Stomach (tissue), 9 donors: ENCODE measurements around the gene ATG4B. TPM values are rescaled to one million over a fixed set of nuclear protein-coding genes. Genes with fewer than 3 reads are reported as not detected.

Experiments
- DNase-seq, 2 donors: peaks; one replicate each; pipeline versions ENCODE4 v3.0.0 to v3.0.0-alpha.2; 2013 to 2019
- H3K27ac ChIP-seq, 5 donors: fragments of 200-600 bp in 4 of 5; sonication (generic) in 4 of 5; one replicate each; pipeline ENCODE4 v1.5.1; 2013 to 2019; ENCODE audit warnings: mild to moderate bottlenecking in 1 of 5, moderate library complexity in 1 of 5
- H3K27me3 ChIP-seq, 3 donors: fragments of 200-600 bp; sonication (generic); one replicate each; pipeline ENCODE4 v1.5.1; 2017 to 2019; ENCODE audit warnings: mixed run types in 1 of 3
- H3K36me3 ChIP-seq, 4 donors: fragments of 200-600 bp; sonication (generic); 1 replicate in 3 of 4; 2 replicates in 1 of 4; pipeline ENCODE4 v1.5.1; 2016 to 2019
- H3K4me1 ChIP-seq, 4 donors: fragments of 200-600 bp; sonication (generic); one replicate each; pipeline ENCODE4 v1.5.1; 2016 to 2019
- H3K4me3 ChIP-seq, 4 donors: fragments of 200-600 bp; sonication (generic) in 3 of 4; one replicate each; pipeline ENCODE4 v1.5.1; 2016 to 2019; ENCODE audit warnings: mild to moderate bottlenecking in 1 of 4
- H3K9me3 ChIP-seq, 4 donors: fragments of 200-600 bp; sonication (generic); one replicate each; pipeline ENCODE4 v1.5.1; 2016 to 2019
- EP300 ChIP-seq: sonication (generic); formaldehyde crosslinking; IDR thresholded peaks from one replicate; pipeline ENCODE4 v1.6.1; 2017; ENCODE audit warnings: antibody characterized with exemption
- POLR2A ChIP-seq, 4 donors: fragments of 450-650 bp; IDR thresholded peaks; one replicate each; pipeline ENCODE4 v1.6.1; 2016; ENCODE audit warnings: antibody characterized with exemption in 4 of 4, control low read depth in 2 of 4, mild to moderate bottlenecking in 1 of 4, moderate library complexity in 1 of 4
- POLR2AphosphoS5 ChIP-seq, 3 donors: sonication (generic); formaldehyde crosslinking; IDR thresholded peaks; one replicate each; pipeline ENCODE4 v1.6.1; 2016; ENCODE audit warnings: antibody characterized with exemption in 3 of 3
- WGBS, 5 donors: extraction: QIAGEN DNeasy Blood & Tissue Kit in 3 of 5; methylation state at CpG; one replicate each; pipeline versions ENCODE4 v1.1.5 to v1.1.7; 2013 to 2018; 5-methylcytosine and 5-hydroxymethylcytosine counted together
- intact Hi-C: fragments of 100-400 bp; cut with DNase I; formaldehyde crosslinking; loops from one replicate; pipeline ENCODE4 v1.15.1; 2023; ENCODE audit warnings: low total_unique reads
- polyA plus RNA-seq, 3 donors: library from polyadenylated mRNA; stranded (reverse); fragments of 200-250 nt; gene quantifications; one replicate each; pipeline ENCODE4 v1.2.3, GENCODE V29; 2013
- total RNA-seq, 5 donors: library from RNA; depleted of rRNA; stranded (reverse); fragments of >200 nt; gene quantifications; one replicate each; pipeline versions ENCODE4 v1.1.0 to v1.2.3, GENCODE V29; 2014 to 2016
- TF ChIP-seq, protein P1 (sequence below), 7 experiments: fragments of 450-650 bp in 4 of 7; fragments of 200-600 bp in 3 of 7; sonication (generic) in 3 of 7; IDR thresholded peaks; one replicate each; pipeline ENCODE4 v1.5.1; 2016 to 2019; ENCODE audit warnings: antibody characterized with exemption in 7 of 7, control low read depth in 2 of 7, mild to moderate bottlenecking in 1 of 7
- donor health status: healthy with polysubstance abuse.
- donor health status: Bipolar disorder and iron deficiency.
- donor health status: healthy.

ATG4B gene
- total and polyA plus RNA-seq, 8 donors, result 31.5 to 162 (median 61.2) TPM

DNA sequence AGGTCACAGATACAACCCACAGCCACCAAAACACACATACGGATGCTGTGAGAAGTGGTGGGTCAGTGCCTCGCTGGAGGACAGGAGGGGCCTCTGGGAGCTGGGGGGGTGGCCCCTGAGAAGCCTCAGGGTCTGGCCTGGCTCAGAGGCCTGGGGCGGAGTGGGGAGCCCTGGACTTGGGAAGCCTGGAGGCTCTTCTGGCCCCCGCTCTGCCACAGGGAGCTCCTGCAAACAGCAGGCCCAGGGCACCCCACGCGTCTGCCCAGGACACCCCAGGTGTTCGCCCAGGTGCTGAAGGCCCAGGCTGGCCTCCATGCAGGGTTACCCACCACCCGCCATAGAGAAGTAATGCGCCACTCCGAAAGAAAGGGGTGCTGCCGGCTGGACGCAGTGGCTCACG is 26.4 kb upstream of the ATG4B start:
- TF ChIP-seq, protein P1, sequence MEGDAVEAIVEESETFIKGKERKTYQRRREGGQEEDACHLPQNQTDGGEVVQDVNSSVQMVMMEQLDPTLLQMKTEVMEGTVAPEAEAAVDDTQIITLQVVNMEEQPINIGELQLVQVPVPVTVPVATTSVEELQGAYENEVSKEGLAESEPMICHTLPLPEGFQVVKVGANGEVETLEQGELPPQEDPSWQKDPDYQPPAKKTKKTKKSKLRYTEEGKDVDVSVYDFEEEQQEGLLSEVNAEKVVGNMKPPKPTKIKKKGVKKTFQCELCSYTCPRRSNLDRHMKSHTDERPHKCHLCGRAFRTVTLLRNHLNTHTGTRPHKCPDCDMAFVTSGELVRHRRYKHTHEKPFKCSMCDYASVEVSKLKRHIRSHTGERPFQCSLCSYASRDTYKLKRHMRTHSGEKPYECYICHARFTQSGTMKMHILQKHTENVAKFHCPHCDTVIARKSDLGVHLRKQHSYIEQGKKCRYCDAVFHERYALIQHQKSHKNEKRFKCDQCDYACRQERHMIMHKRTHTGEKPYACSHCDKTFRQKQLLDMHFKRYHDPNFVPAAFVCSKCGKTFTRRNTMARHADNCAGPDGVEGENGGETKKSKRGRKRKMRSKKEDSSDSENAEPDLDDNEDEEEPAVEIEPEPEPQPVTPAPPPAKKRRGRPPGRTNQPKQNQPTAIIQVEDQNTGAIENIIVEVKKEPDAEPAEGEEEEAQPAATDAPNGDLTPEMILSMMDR (IDR thresholded peaks at IDR 0.05), result no peak
- TF ChIP-seq POLR2AphosphoS5 (IDR thresholded peaks at IDR 0.05) (no peak), EP300 (no peak), POLR2A (IDR thresholded peaks at IDR 0.05) (no peak)
- Histone ChIP-seq H3K4me1 (peaks cover 10 to 48% (median 40%) of the 10 kb centered on the region in 4 donors), H3K4me3 (no peak overlapping the region), H3K27ac (peak overlapping the region in 4 of 5 donors; percentile 74 to 86 (median 78)), H3K36me3 (peaks cover 3 to 20% (median 15%) of the 10 kb centered on the region in 4 donors), H3K9me3 (no peaks in the 10 kb centered on the region), H3K27me3 (no peaks in the 10 kb centered on the region)
- 91 to 94% (median 93%) methylated on average over 11 to 13 of the region's 13 CpGs for WGBS, 5 donors
- intact Hi-C loops, result no loop called here
- no peak for DNase-seq

DNA sequence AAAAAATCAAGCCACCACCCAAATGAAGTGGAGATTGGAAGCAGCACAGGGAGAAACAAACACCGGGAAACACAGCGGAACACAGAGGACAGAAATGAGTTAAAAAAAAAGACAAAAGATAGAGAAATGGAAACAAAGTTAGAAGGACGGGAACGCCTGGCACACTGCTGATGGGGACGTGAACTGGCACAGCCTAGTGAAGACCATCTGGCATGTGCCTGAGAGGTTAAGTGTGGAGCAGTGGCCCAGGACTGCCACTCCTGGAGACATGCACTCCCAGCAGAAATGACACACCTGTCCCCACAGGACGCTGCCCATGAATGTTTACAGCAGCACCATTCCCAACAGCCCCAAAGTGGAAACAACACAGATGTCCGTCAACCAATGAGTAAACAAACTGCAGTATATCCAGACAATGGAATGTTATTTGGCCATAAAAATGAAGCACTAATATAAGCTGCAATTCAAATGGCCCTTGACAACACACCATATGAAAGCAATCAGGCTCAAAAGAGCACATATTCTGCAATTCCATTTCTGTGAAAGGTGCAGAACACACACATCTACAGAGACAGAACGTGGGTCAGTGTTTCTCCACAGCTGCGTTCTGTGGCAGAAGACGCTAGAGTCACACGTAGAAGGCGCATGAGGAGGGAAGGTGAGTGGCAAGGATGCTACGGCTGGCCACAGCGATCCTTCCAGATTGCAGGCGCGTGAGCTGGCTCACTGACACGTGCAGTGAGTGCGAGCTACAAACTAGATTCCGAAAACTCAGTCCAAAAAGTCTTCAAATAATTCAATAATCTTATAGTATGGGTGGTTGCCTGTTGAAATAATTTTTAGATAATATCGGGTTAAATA is 25.1 kb upstream of the ATG4B start:
- no peak for TF ChIP-seq EP300
- TF ChIP-seq POLR2AphosphoS5 (IDR thresholded peaks at IDR 0.05), result no peak
- TF ChIP-seq, protein P1 (IDR thresholded peaks at IDR 0.05), result no peak
- TF ChIP-seq POLR2A (IDR thresholded peaks at IDR 0.05), result no peak
- peak overlapping the region in 2 of 5 donors; percentile 13 to 86 for H3K27ac ChIP-seq
- peaks cover 12 to 61% (median 52%) of the 10 kb centered on the region in 4 donors for H3K4me1 ChIP-seq
- peak in 1 of 2 donors; percentile 22 for DNase-seq
- no peak overlapping the region for H3K4me3 ChIP-seq
- H3K27me3 ChIP-seq, result no peaks in the 10 kb centered on the region
- WGBS, 5 donors, result 73 to 81% (median 80%) methylated on average over 20 of the region's 20 CpGs
- peaks cover 0 to 7% (median 5%) of the 10 kb centered on the region in 4 donors for H3K36me3 ChIP-seq
- no peaks in the 10 kb centered on the region for H3K9me3 ChIP-seq
- intact Hi-C loops, result no loop called here

DNA sequence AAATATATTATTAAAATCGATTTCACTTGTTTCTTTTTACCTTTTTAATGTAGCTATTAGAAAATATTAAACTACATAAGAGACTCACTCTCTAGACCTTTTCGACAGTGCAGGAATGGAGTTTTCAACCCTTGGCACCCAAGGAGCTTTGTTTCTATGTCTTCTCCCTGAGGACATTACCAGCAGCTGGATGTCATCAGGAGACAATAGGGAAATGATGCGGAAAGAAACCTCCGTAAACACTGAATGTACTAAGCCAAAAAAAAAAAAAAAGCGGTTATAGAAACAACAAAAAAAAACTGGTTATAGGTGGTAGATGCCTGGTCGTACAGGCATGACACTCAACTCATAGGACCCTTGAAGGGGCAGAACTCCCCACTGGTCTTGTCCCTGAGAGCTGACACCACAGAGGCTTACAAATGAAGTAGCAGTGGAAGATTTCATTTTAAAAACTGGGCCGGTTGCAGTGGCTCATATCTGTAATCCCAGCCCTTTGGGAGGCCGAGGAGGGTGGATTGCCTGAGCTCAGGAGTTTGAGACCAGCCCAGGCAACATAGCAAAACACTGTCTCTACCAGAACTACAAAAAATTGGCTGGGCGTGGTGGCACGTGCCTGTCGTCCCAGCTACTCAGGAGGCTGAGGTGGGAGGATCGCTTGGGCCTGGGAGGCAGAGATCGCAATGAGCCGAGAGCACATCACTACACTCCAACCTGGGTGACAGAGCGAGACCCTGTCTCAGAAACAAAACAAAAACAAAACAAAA is 24.3 kb upstream of the ATG4B start:
- peak overlapping the region in 3 of 5 donors; percentile 13 to 50 (median 26) for H3K27ac ChIP-seq
- H3K9me3 ChIP-seq, result no peaks in the 10 kb centered on the region
- H3K4me3 ChIP-seq, result no peak overlapping the region
- TF ChIP-seq, protein P1 (IDR thresholded peaks at IDR 0.05), result no peak
- TF ChIP-seq POLR2AphosphoS5 (IDR thresholded peaks at IDR 0.05), result no peak
- TF ChIP-seq POLR2A (IDR thresholded peaks at IDR 0.05), result no peak
- TF ChIP-seq EP300, result no peak
- H3K4me1 ChIP-seq, result peaks cover 19 to 68% (median 58%) of the 10 kb centered on the region in 4 donors
- peak in 1 of 2 donors; percentile 45 for DNase-seq
- H3K36me3 ChIP-seq, result peaks cover 0 to 5% (median under 1%) of the 10 kb centered on the region in 4 donors
- 72 to 85% (median 81%) methylated on average over 15 of the region's 15 CpGs for WGBS, 5 donors
- intact Hi-C loops, result no loop called here
- H3K27me3 ChIP-seq, result no peaks in the 10 kb centered on the region

DNA sequence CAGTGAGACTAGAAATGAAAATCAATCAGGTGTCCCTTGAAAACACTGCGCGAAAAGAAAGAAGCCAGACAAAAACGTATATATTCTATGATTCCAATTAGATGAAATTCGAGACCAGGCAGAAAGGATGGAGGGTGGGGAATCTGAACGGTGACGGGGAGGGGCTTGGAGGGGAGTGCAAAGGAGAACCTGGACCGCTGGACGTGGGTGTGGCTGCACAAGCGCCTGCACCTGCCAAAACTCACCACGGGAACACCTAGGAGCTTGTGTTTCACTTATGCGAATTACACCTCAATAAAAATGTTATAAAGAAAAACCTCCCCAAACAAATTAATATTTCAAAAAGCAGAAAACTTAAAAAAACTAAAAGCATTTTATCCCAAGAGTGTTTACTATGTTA is 22.5 kb upstream of the ATG4B start:
- Histone ChIP-seq H3K27me3 (no peaks in the 10 kb centered on the region), H3K4me1 (peaks cover 19 to 58% (median 48%) of the 10 kb centered on the region in 4 donors), H3K27ac (no peak overlapping the region), H3K4me3 (no peak overlapping the region), H3K36me3 (peaks cover 0 to 9% (median 3%) of the 10 kb centered on the region in 4 donors), H3K9me3 (no peaks in the 10 kb centered on the region)
- DNase-seq, result no peak
- TF ChIP-seq EP300 (no peak), POLR2A (IDR thresholded peaks at IDR 0.05) (no peak), POLR2AphosphoS5 (IDR thresholded peaks at IDR 0.05) (no peak)
- TF ChIP-seq, protein P1 (IDR thresholded peaks at IDR 0.05), result no peak
- intact Hi-C loops, result no loop called here
- WGBS, 5 donors, result 41 to 66% (median 52%) methylated on average over 11 of the region's 11 CpGs
